Measurements from ENCODE around the gene ORM1. TPM values are rescaled to one million over a fixed set of nuclear protein-coding genes. Genes with fewer than 3 reads are reported as not detected.

The ORM1 gene
- total RNA-seq, 1 donor from 2014 or later: 1.6 TPM

DNA sequence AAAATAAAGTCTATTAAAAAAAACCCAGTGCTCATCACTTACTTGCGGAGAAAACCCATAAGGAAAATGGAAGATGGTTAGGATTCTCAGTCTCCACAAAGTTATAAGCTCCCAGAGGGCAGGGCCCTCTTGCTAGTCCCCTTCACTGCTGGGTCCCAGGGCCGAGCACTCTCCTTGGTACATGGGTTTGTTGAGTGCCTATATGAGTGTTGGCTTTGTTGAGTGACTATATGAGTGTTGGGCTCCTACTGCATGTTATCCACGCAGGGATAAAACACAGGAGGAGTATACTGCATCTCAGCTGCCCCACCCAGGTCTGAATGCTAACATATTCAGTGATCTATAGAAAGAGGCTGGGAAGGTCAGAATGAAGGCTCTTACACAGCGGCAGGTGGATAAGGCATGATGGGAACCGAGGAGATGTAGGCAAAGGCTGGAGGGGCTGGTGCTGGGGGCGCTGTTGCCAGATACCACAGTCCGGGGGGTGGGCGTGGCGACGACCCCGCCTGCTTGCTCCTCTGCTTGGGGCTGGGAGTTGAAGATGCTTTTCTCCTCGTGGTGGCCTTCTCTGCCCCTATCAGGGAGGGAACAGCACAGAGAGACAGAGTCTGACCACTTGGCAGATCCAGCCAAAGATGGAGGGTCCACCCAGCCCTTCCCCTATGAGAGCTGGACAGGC lies 18.4 kb downstream of the ORM1 start:
- Histone ChIP-seq H3K27me3 (ENCODE audit: control insufficient read depth in 3 of 3, insufficient read depth in 3 of 3, low read length in 3 of 3) (no peaks in the 10 kb centered on the region), H3K36me3 (ENCODE audit: control insufficient read depth in 3 of 3, insufficient read depth in 3 of 3, low read length in 3 of 3) (peaks cover 8 to 49% (median 11%) of the 10 kb centered on the region in 3 donors), H3K4me3 (ENCODE audit: low read length in 3 of 3) (no peak overlapping the region), H3K9me3 (ENCODE audit: control insufficient read depth in 3 of 3, low read length in 3 of 3) (no peaks in the 10 kb centered on the region), H3K27ac (ENCODE audit: low read depth, low read length) (no peak overlapping the region), H3K9ac (ENCODE audit: low read depth in 1 of 3, low read length in 3 of 3) (no peak overlapping the region), H3K4me1 (ENCODE audit: control insufficient read depth in 3 of 3, insufficient read depth in 3 of 3, low read length in 3 of 3) (no peaks in the 10 kb centered on the region)

DNA sequence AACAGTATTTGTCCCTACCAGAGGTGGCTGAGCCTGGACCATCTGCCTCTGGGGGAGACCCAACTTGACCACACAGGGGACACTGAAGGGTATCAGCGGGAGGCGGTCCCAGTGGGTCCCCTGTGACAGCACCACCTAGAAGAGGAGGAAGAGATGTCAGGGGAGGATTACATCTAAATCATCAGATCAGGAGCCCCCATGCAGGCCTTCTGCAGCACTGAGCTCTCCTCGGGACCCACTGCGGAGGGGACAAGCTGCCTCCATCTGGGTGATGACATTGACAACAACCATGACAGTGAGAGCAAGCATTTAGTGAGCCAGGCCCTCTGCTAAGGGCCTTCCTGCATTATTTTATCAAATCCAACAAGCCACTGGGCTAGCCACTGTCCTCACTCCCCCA lies 19.1 kb downstream of the ORM1 start:
- no peaks in the 10 kb centered on the region for H3K4me1 ChIP-seq (ENCODE audit: control insufficient read depth in 3 of 3, insufficient read depth in 3 of 3, low read length in 3 of 3)
- no peak overlapping the region for H3K9ac ChIP-seq (ENCODE audit: low read depth in 1 of 3, low read length in 3 of 3)
- H3K27ac ChIP-seq (ENCODE audit: low read depth, low read length): no peak overlapping the region
- H3K27me3 ChIP-seq (ENCODE audit: control insufficient read depth in 3 of 3, insufficient read depth in 3 of 3, low read length in 3 of 3): no peaks in the 10 kb centered on the region
- H3K36me3 ChIP-seq (ENCODE audit: control insufficient read depth in 3 of 3, insufficient read depth in 3 of 3, low read length in 3 of 3): peaks cover 10 to 55% (median 15%) of the 10 kb centered on the region in 3 donors
- H3K4me3 ChIP-seq (ENCODE audit: low read length in 3 of 3): no peak overlapping the region
- no peaks in the 10 kb centered on the region for H3K9me3 ChIP-seq (ENCODE audit: control insufficient read depth in 3 of 3, low read length in 3 of 3)

DNA sequence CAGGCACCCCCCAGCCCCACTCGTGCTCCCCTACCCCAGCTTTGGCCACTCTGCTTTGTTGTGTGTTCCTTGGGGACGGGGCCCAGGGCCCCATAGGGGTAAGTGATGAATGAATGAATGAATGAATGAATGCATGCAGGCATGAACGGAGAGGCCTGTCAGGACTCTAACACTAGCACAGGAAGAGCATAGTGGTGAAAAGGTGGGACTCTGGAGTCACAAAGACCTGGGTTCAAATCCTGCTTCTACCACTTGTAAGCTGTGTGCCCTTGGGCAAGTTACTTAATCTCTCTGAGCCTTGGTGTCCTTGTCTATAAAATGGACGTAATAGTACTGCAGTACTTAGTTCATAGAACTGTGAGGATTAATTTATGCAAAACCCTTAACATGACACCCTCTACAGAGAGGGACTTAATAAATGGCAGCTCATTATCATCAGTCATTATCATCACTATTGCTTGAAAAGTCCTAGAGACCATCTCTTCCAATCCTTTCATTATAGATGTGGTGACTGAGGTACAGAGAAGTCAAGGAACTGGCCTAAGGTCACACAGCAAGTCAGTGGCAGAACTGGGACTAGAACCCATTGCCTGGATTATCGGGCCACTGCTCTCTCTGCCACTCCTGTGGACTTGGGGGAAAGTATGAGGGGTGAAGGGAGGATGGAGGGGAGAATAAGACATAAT lies 20.0 kb downstream of the ORM1 start:
- Histone ChIP-seq H3K27me3 (ENCODE audit: control insufficient read depth in 3 of 3, insufficient read depth in 3 of 3, low read length in 3 of 3) (no peaks in the 10 kb centered on the region), H3K9me3 (ENCODE audit: control insufficient read depth in 3 of 3, low read length in 3 of 3) (no peaks in the 10 kb centered on the region), H3K9ac (ENCODE audit: low read depth in 1 of 3, low read length in 3 of 3) (no peak overlapping the region), H3K4me1 (ENCODE audit: control insufficient read depth in 3 of 3, insufficient read depth in 3 of 3, low read length in 3 of 3) (no peaks in the 10 kb centered on the region), H3K4me3 (ENCODE audit: low read length in 3 of 3) (no peak overlapping the region), H3K36me3 (ENCODE audit: control insufficient read depth in 3 of 3, insufficient read depth in 3 of 3, low read length in 3 of 3) (peaks cover 13 to 56% (median 13%) of the 10 kb centered on the region in 3 donors), H3K27ac (ENCODE audit: low read depth, low read length) (no peak overlapping the region)

DNA sequence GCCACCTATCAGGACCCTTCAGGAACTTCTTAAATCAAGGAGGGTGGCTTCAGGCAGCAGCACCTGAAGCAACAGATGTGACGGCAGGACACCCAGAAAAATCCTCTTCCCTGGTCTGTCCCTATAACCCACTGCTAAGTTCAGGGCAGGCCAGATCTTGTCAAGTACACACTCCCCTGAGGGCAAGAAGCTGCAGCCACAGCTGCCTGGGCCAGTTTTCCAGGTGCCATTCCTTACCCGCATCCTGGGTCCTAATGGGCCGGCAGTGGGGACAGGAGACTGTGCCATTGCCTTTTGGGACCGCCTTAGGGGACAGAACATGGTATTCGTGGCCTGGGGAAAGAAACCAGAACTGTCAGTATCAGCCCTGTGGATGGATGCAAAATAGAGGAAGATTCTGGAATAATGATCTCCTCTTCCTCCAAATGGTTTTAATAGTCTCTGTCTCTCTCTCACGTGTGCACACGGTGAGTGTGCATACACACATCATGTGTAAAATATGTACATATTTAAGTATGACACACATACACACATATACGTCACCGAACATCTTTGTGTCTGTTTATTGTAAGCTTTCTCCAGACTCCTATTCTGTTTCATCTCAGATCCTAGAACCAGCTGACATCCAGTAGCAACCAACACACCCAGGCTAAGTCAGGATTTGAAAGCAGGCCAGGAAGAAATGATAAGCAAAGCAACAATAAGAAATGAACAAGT lies 20.7 kb downstream of the ORM1 start:
- Histone ChIP-seq H3K9ac (ENCODE audit: low read depth in 1 of 3, low read length in 3 of 3) (no peak overlapping the region), H3K9me3 (ENCODE audit: control insufficient read depth in 3 of 3, low read length in 3 of 3) (no peaks in the 10 kb centered on the region), H3K27me3 (ENCODE audit: control insufficient read depth in 3 of 3, insufficient read depth in 3 of 3, low read length in 3 of 3) (no peaks in the 10 kb centered on the region), H3K4me1 (ENCODE audit: control insufficient read depth in 3 of 3, insufficient read depth in 3 of 3, low read length in 3 of 3) (no peaks in the 10 kb centered on the region), H3K36me3 (ENCODE audit: control insufficient read depth in 3 of 3, insufficient read depth in 3 of 3, low read length in 3 of 3) (peaks cover 7 to 54% (median 13%) of the 10 kb centered on the region in 3 donors), H3K27ac (ENCODE audit: low read depth, low read length) (no peak overlapping the region), H3K4me3 (ENCODE audit: low read length in 3 of 3) (no peak overlapping the region)

DNA sequence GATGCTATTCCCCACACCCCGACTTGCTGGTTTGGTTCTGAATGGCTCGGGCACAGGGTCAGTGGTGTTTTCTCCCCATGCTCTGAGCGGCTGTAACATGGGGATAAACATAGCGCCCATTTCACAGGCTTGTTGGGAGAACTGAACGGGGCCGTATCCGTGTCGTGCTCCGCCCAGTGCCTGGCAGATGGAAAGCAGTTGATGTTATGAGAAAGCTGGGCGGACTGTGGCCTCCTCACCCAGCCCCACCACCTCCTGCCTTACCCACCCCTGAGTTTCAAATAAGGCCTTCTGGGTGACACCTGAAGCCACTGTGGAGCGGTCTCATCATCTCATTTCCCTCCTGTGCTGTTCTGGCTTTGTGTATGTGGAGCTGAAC lies 21.3 kb downstream of the ORM1 start:
- H3K9ac ChIP-seq (ENCODE audit: low read depth in 1 of 3, low read length in 3 of 3): no peak overlapping the region
- no peaks in the 10 kb centered on the region for H3K27me3 ChIP-seq (ENCODE audit: control insufficient read depth in 3 of 3, insufficient read depth in 3 of 3, low read length in 3 of 3)
- H3K4me3 ChIP-seq (ENCODE audit: low read length in 3 of 3): no peak overlapping the region
- no peaks in the 10 kb centered on the region for H3K4me1 ChIP-seq (ENCODE audit: control insufficient read depth in 3 of 3, insufficient read depth in 3 of 3, low read length in 3 of 3)
- H3K9me3 ChIP-seq (ENCODE audit: control insufficient read depth in 3 of 3, low read length in 3 of 3): no peaks in the 10 kb centered on the region
- peaks cover 7 to 54% (median 13%) of the 10 kb centered on the region in 3 donors for H3K36me3 ChIP-seq (ENCODE audit: control insufficient read depth in 3 of 3, insufficient read depth in 3 of 3, low read length in 3 of 3)
- H3K27ac ChIP-seq (ENCODE audit: low read depth, low read length): no peak overlapping the region

DNA sequence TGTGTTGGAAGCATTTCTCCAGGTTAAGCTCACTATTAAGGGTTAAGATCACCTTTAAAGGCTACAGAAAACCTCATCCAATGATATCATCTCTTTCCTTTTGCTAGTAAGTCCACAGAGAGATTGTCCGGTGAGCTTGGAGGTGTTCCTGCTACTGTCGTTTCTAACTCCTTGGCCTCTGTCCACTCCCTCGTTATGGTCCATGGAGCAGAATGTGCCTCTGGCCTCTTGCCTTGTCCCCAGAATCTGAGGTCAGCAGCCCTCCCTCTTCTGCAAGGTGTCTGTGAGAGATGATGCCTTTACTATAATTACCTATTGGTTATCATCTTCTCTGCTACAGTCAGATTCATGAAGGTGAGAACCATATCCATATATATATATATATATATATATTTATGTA lies 21.8 kb downstream of the ORM1 start:
- H3K4me3 ChIP-seq (ENCODE audit: low read length in 3 of 3): no peak overlapping the region
- no peak overlapping the region for H3K27ac ChIP-seq (ENCODE audit: low read depth, low read length)
- no peaks in the 10 kb centered on the region for H3K27me3 ChIP-seq (ENCODE audit: control insufficient read depth in 3 of 3, insufficient read depth in 3 of 3, low read length in 3 of 3)
- H3K9ac ChIP-seq (ENCODE audit: low read depth in 1 of 3, low read length in 3 of 3): no peak overlapping the region
- peaks cover 0 to 2% (median 0%) of the 10 kb centered on the region in 3 donors for H3K4me1 ChIP-seq (ENCODE audit: control insufficient read depth in 3 of 3, insufficient read depth in 3 of 3, low read length in 3 of 3)
- H3K9me3 ChIP-seq (ENCODE audit: control insufficient read depth in 3 of 3, low read length in 3 of 3): no peaks in the 10 kb centered on the region
- peaks cover 7 to 56% (median 13%) of the 10 kb centered on the region in 3 donors for H3K36me3 ChIP-seq (ENCODE audit: control insufficient read depth in 3 of 3, insufficient read depth in 3 of 3, low read length in 3 of 3)

DNA sequence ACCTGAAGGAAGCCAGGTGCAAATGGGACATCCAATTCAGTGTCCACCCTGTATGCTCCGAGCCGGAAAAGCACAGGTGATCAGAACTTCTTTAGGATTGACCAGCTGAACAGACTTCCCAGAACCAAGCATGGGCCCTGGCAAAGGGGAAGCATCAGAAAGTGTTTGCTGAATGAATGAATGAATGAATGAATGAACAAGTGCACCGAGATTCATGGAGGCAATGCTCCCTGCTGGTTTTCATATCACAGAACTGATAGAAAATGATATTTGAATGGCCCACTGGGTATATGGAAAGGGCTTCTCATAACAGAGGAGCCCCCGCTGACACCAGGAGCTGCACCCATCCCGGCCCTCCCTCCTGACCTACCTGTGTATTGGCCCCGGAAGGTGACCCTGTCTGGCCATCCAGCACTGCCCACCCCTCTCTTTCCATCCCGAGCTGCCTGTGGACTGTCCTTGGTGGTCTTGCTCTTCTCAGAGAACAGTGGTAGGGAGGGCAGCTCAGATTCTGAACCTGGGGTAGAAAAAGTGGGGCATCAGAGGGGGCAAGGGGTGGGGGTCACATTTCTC lies 22.7 kb downstream of the ORM1 start:
- H3K9me3 ChIP-seq (ENCODE audit: control insufficient read depth in 3 of 3, low read length in 3 of 3): no peaks in the 10 kb centered on the region
- H3K4me3 ChIP-seq (ENCODE audit: low read length in 3 of 3): no peak overlapping the region
- H3K27ac ChIP-seq (ENCODE audit: low read depth, low read length): no peak overlapping the region
- no peak overlapping the region for H3K9ac ChIP-seq (ENCODE audit: low read depth in 1 of 3, low read length in 3 of 3)
- H3K4me1 ChIP-seq (ENCODE audit: control insufficient read depth in 3 of 3, insufficient read depth in 3 of 3, low read length in 3 of 3): peaks cover 0 to 2% (median 0%) of the 10 kb centered on the region in 3 donors
- peaks cover 10 to 57% (median 13%) of the 10 kb centered on the region in 3 donors for H3K36me3 ChIP-seq (ENCODE audit: control insufficient read depth in 3 of 3, insufficient read depth in 3 of 3, low read length in 3 of 3)
- no peaks in the 10 kb centered on the region for H3K27me3 ChIP-seq (ENCODE audit: control insufficient read depth in 3 of 3, insufficient read depth in 3 of 3, low read length in 3 of 3)

DNA sequence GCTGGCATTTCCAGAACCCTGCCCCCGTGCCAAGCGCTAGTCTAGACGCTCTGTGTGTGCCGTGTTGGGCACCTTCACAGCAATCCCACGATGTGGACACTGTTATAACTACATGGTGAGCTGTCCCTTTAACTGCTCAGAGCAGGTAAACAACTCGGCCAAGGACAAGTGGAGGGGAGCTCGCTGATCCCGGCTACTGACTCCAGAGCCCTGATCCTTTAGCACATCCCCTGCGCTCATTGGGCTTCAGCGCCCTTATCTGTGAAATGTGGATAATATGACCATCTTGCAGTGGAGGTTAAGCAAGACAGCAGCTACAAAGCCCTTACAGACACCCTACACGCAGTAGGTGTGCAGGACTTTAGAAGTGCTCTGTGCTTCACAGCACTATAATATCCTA lies 23.2 kb downstream of the ORM1 start:
- H3K36me3 ChIP-seq (ENCODE audit: control insufficient read depth in 3 of 3, insufficient read depth in 3 of 3, low read length in 3 of 3): peaks cover 13 to 55% (median 15%) of the 10 kb centered on the region in 3 donors
- no peaks in the 10 kb centered on the region for H3K9me3 ChIP-seq (ENCODE audit: control insufficient read depth in 3 of 3, low read length in 3 of 3)
- H3K9ac ChIP-seq (ENCODE audit: low read depth in 1 of 3, low read length in 3 of 3): no peak overlapping the region
- no peak overlapping the region for H3K4me3 ChIP-seq (ENCODE audit: low read length in 3 of 3)
- H3K27me3 ChIP-seq (ENCODE audit: control insufficient read depth in 3 of 3, insufficient read depth in 3 of 3, low read length in 3 of 3): no peaks in the 10 kb centered on the region
- peaks cover 0 to 2% (median 0%) of the 10 kb centered on the region in 3 donors for H3K4me1 ChIP-seq (ENCODE audit: control insufficient read depth in 3 of 3, insufficient read depth in 3 of 3, low read length in 3 of 3)
- no peak overlapping the region for H3K27ac ChIP-seq (ENCODE audit: low read depth, low read length)

DNA sequence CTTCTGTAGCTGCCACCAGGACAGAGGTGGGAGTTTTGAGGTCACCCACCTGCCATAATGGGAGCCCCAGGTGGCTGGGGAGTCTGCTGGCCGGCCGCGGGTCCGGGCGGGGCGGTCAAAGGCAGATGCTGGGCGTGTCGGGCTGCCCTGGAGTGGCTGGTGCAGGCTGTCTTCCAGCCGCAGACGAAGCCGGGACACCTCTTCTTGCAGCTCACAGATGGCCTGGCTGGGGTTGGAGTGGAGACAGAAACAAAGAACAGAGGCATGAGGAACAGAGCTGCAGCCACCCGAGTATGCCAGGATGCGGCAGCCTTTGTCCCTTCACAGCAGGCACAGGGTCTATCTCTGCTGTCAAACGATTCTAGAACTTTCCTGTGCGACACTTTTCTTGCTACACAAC lies 24.8 kb downstream of the ORM1 start:
- Histone ChIP-seq H3K27ac (ENCODE audit: low read depth, low read length) (no peak overlapping the region), H3K27me3 (ENCODE audit: control insufficient read depth in 3 of 3, insufficient read depth in 3 of 3, low read length in 3 of 3) (no peaks in the 10 kb centered on the region), H3K36me3 (ENCODE audit: control insufficient read depth in 3 of 3, insufficient read depth in 3 of 3, low read length in 3 of 3) (peaks cover 12 to 50% (median 13%) of the 10 kb centered on the region in 3 donors), H3K4me3 (ENCODE audit: low read length in 3 of 3) (no peak overlapping the region), H3K4me1 (ENCODE audit: control insufficient read depth in 3 of 3, insufficient read depth in 3 of 3, low read length in 3 of 3) (peaks cover 0 to 2% (median 0%) of the 10 kb centered on the region in 3 donors), H3K9ac (ENCODE audit: low read depth in 1 of 3, low read length in 3 of 3) (no peak overlapping the region), H3K9me3 (ENCODE audit: control insufficient read depth in 3 of 3, low read length in 3 of 3) (no peaks in the 10 kb centered on the region)
